Endothelial cell of umbilical vein (primary cell): ENCODE data around the gene ZNF503. TPM values are rescaled to one million over a fixed set of nuclear protein-coding genes. Genes with fewer than 3 reads are reported as not detected.

ENCODE experiments used
- BruUV-seq: library from RNA; stranded (reverse); fragments of 400-500 nt; replicated peaks from 2 replicates; lab custom pipeline; 2021; lab: Mats Ljungman, UMichigan
- CTCF ChIA-PET: fragments of 300-600, 350-600 bp; sonication (Branson Sonifier 250); formaldehyde crosslinking; loops from one replicate; lab custom pipeline; 2021; ENCODE audit warnings: antibody characterized with exemption, inconsistent platforms; lab: Charles Lee
- POLR2A ChIA-PET: fragments of 300-600, 350-600 bp; sonication (Branson Sonifier 250); formaldehyde crosslinking; loops from one replicate; lab custom pipeline; 2021; ENCODE audit warnings: antibody characterized with exemption, inconsistent platforms; lab: Charles Lee
- DNase-seq: peaks from one replicate; pipeline ENCODE4 v3.0.0-alpha.2; 2011; ENCODE audit warnings: low read depth, low spot score
- FAIRE-seq: peaks from 2 replicates; lab custom pipeline; 2011; peaks lifted over from hg19 to GRCh38; lab: Jason Lieb, UNC
- H2AFZ ChIP-seq: 2 replicates; pipeline ENCODE4 v1.6.0; 2012; ENCODE audit warnings: low read depth, low read length, control low read depth, inconsistent platforms
- H3K27ac ChIP-seq: 2 replicates; pipeline ENCODE4 v1.5.1; 2011; ENCODE audit warnings: low read depth, mild to moderate bottlenecking, control low read depth, low read length, moderate library complexity; ENCODE audit not compliant: insufficient read depth
- H3K27me3 ChIP-seq, 2 experiments: 2 replicates each; pipeline versions ENCODE4 v1.6.0 to v1.6.1; 2011; ENCODE audit warnings: low read length in 2 of 2, mixed read lengths in 1 of 2; ENCODE audit not compliant: control insufficient read depth in 2 of 2, insufficient read depth in 2 of 2
- H3K36me3 ChIP-seq, 2 experiments: 2 replicates in 1 of 2; 3 replicates in 1 of 2; pipeline ENCODE4 v1.5.1; 2011; ENCODE audit warnings: low read length in 2 of 2, mild to moderate bottlenecking in 1 of 2, moderate library complexity in 1 of 2; ENCODE audit not compliant: control insufficient read depth in 2 of 2, insufficient read depth in 2 of 2; ENCODE audit errors: extremely low read depth in 1 of 2
- H3K4me1 ChIP-seq: 3 replicates; pipeline ENCODE4 v1.5.1; 2011; ENCODE audit warnings: mild to moderate bottlenecking, low read length; ENCODE audit not compliant: control insufficient read depth, insufficient read depth; ENCODE audit errors: extremely low read depth
- H3K4me2 ChIP-seq: 2 replicates; pipeline ENCODE4 v1.6.1; 2011; ENCODE audit warnings: low read length, control low read depth, mixed read lengths; ENCODE audit not compliant: insufficient read depth
- H3K4me3 ChIP-seq, 3 experiments: fragments of 200-600 bp in 1 of 3; sonication (generic), shearing (Covaris generic) in 1 of 3; replicated peaks in 1 of 3; 2 replicates each; pipeline ENCODE4 v1.5.1; 2011 to 2016; ENCODE audit warnings: control low read depth in 3 of 3, low read length in 3 of 3, mild to moderate bottlenecking in 2 of 3, inconsistent platforms in 1 of 3, low read depth in 1 of 3, moderate library complexity in 1 of 3; ENCODE audit not compliant: insufficient read depth in 1 of 3
- H3K79me2 ChIP-seq: 2 replicates; pipeline ENCODE4 v1.6.0; 2012; ENCODE audit warnings: low read length, inconsistent platforms; ENCODE audit not compliant: control insufficient read depth, insufficient read depth
- H3K9ac ChIP-seq: replicated peaks from 2 replicates; pipeline ENCODE3; 2011; ENCODE audit warnings: low read length, control low read depth; ENCODE audit not compliant: insufficient read depth; ENCODE audit errors: extremely low read depth
- H3K9me1 ChIP-seq: replicated peaks from 3 replicates; pipeline ENCODE4 v1.6.0; 2011; ENCODE audit warnings: mild to moderate bottlenecking, low read length; ENCODE audit not compliant: control insufficient read depth, insufficient read depth; ENCODE audit errors: extremely low read depth
- H3K9me3 ChIP-seq: replicated peaks from 2 replicates; pipeline ENCODE4 v1.5.1; 2012; ENCODE audit warnings: low read length, inconsistent platforms; ENCODE audit not compliant: control insufficient read depth, insufficient read depth
- H4K20me1 ChIP-seq: replicated peaks from 2 replicates; pipeline ENCODE3; 2011; ENCODE audit warnings: mild to moderate bottlenecking, low read length; ENCODE audit not compliant: control insufficient read depth, insufficient read depth; ENCODE audit errors: extremely low read depth
- CTCF ChIP-seq, 2 donors: IDR thresholded peaks; 1 replicate in 1 of 2; 2 replicates in 1 of 2; pipeline ENCODE4 v1.5.1; 2011; ENCODE audit warnings: low read length in 2 of 2, mild to moderate bottlenecking in 2 of 2, moderate library complexity in 2 of 2, control low read depth in 1 of 2, inconsistent platforms in 1 of 2, low read depth in 1 of 2; ENCODE audit not compliant: insufficient read depth in 1 of 2; ENCODE audit errors: extremely low read depth in 1 of 2
- GATA2 ChIP-seq: IDR thresholded peaks from 2 replicates; pipeline ENCODE4 v1.7.0; 2011; ENCODE audit warnings: low read depth, mild to moderate bottlenecking, moderate library complexity, mixed read lengths, low read length; ENCODE audit not compliant: insufficient read length, insufficient read depth
- JUN ChIP-seq: IDR thresholded peaks from 2 replicates; pipeline ENCODE4 v1.6.1; 2011; ENCODE audit warnings: borderline replicate concordance, low read depth; ENCODE audit not compliant: insufficient read length, insufficient read depth
- MYC ChIP-seq: IDR thresholded peaks from one replicate; pipeline ENCODE4 v1.6.1; 2011; ENCODE audit warnings: mild to moderate bottlenecking, low read depth, low read length
- POLR2A ChIP-seq: IDR thresholded peaks from 2 replicates; pipeline ENCODE4 v1.6.1; 2012; ENCODE audit warnings: low read depth, mild to moderate bottlenecking, control low read depth, low read length
- POLR2AphosphoS5 ChIP-seq: IDR thresholded peaks from 2 replicates; pipeline ENCODE4 v1.6.1; 2012; ENCODE audit warnings: low read depth, mild to moderate bottlenecking, control low read depth, low read length, moderate library complexity; ENCODE audit not compliant: insufficient read depth
- dilution Hi-C: fragments of 300-500 bp; cut with MboI; formaldehyde crosslinking; loops from one replicate; pipeline ENCODE4 v1.15.0; 2019; ENCODE audit warnings: low sequenced_read_pairs; ENCODE audit not compliant: extremely low pct_ligation_motif_present
- intact Hi-C: fragments of 100-400 bp; cut with micrococcal nuclease; formaldehyde crosslinking; loops from one replicate; pipeline ENCODE4 v1.10.0; 2022
- polyA plus RNA-seq, 4 experiments: library from polyadenylated mRNA; depleted of rRNA in 3 of 4; stranded (reverse) in 3 of 4; unstranded in 1 of 4; fragments of >200 nt; gene quantifications; 2 replicates each; pipeline versions ENCODE4 v1.2.1 to v1.2.3, GENCODE V29; 2011 to 2012; ENCODE audit warnings: missing spikeins in 1 of 4
- total RNA-seq: library from RNA; stranded (reverse); gene quantifications from 2 replicates; pipeline ENCODE4 v1.2.3, GENCODE V29; 2021
- TF ChIP-seq, protein P1 (sequence below): IDR thresholded peaks from 2 replicates; pipeline ENCODE4 v1.6.1; 2011; ENCODE audit not compliant: insufficient read depth, insufficient read length

The ZNF503 gene
- total and polyA plus RNA-seq, 2 donors (not counting 3 experiments of a cell fraction or from before 2014, with no cell fraction given), result 0.58 to 2.2 TPM

- Histone ChIP-seq H3K4me3 (no peak overlapping the region), H3K36me3 (no peaks in the 10 kb centered on the region), H3K9ac (no peak overlapping the region), H3K79me2 (no peaks in the 10 kb centered on the region), H4K20me1 (no peaks in the 10 kb centered on the region), H3K9me3 (no peaks in the 10 kb centered on the region), H3K4me2 (no peak overlapping the region), H3K9me1 (no peaks in the 10 kb centered on the region), H2AFZ (peak overlapping the region; percentile 40), H3K27me3 (peaks cover 0 to 7% of the 10 kb centered on the region in 2 experiments), H3K4me1 (peaks cover 28% of the 10 kb centered on the region), H3K27ac (no peak overlapping the region)
- ChIA-PET POLR2A (no interaction called here), CTCF (interaction anchor here (2.0 kb wide), 1 partner anchor 481 kb away, joined by 5 read pairs; no protein-coding TSS in a partner anchor)
- peak; percentile 39 for TF ChIP-seq JUN
- TF ChIP-seq, protein P1, sequence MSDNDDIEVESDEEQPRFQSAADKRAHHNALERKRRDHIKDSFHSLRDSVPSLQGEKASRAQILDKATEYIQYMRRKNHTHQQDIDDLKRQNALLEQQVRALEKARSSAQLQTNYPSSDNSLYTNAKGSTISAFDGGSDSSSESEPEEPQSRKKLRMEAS, result no peak
- no peak for TF ChIP-seq GATA2
- no peak for TF ChIP-seq CTCF (IDR thresholded peaks at IDR 0.05; ENCODE audit: extremely low read depth in 1 of 2, insufficient read depth in 1 of 2, low read depth in 1 of 2, low read length in 2 of 2)
- TF ChIP-seq POLR2A, result no peak
- TF ChIP-seq POLR2AphosphoS5, result no peak
- no peak for TF ChIP-seq MYC
- BruUV-seq, result no TSS peak
- FAIRE-seq, result peak; percentile 80
- DNase-seq, result peak; percentile 49
- intact Hi-C loops, result loop anchor here (1.0 kb wide), 1 partner anchor 19 kb away; no protein-coding TSS in a partner anchor
- dilution Hi-C loops, result no loop called here
These were observed 27.0 kb upstream of the ZNF503 start for GRCh38 chr10:75428434-75429158.
